ENCODE data around the gene ZCCHC24. TPM values are rescaled to one million over a fixed set of nuclear protein-coding genes. Genes with fewer than 3 reads are reported as not detected.
A peak's percentile ranks its signal among the peaks of the same experiment; 100 is the strongest.

ZCCHC24 gene
- total RNA-seq, 1 experiment from 2014 or later = 12.2 TPM

GRCh38 chr10:79384773-79385391 is 60.5 kb downstream of the ZCCHC24 start:
- no peak for DNase-seq (ENCODE audit: low spot score)

GRCh38 chr10:79383974-79384606 is 61.3 kb downstream of the ZCCHC24 start:
- DNase-seq (ENCODE audit: low spot score) = no peak

GRCh38 chr10:79382491-79382941 is 62.9 kb downstream of the ZCCHC24 start:
- no peak for DNase-seq (ENCODE audit: low spot score)

- peak; percentile 97 for DNase-seq (ENCODE audit: low spot score)
Measured at GRCh38 chr10:79381804-79382221, 63.6 kb downstream of the ZCCHC24 start.

- DNase-seq (ENCODE audit: low spot score) = peak; percentile 23
Measured at GRCh38 chr10:79380946-79381721, 64.3 kb downstream of the ZCCHC24 start.

GRCh38 chr10:79380125-79380945 is 65.1 kb downstream of the ZCCHC24 start:
- DNase-seq (ENCODE audit: low spot score) = peak; percentile 74

GRCh38 chr10:79379512-79380124 is 65.8 kb downstream of the ZCCHC24 start:
- no peak for DNase-seq (ENCODE audit: low spot score)

GRCh38 chr10:79378647-79379511 is 66.5 kb downstream of the ZCCHC24 start:
- DNase-seq (ENCODE audit: low spot score) = no peak

GRCh38 chr10:79378383-79378646 is 67.1 kb downstream of the ZCCHC24 start:
- no peak for DNase-seq (ENCODE audit: low spot score)

- no peak for DNase-seq (ENCODE audit: low spot score)
Measured at GRCh38 chr10:79377557-79378382, 67.7 kb downstream of the ZCCHC24 start.

- DNase-seq (ENCODE audit: low spot score) = no peak
Measured at GRCh38 chr10:79376751-79377556, 68.5 kb downstream of the ZCCHC24 start.

- no peak for DNase-seq (ENCODE audit: low spot score)
Measured at GRCh38 chr10:79376078-79376628, 69.3 kb downstream of the ZCCHC24 start.

- DNase-seq (ENCODE audit: low spot score) = peak; percentile 64
Measured at GRCh38 chr10:79375321-79376077, 69.9 kb downstream of the ZCCHC24 start.

- DNase-seq (ENCODE audit: low spot score) = peak; percentile 73
Measured at GRCh38 chr10:79374312-79375191, 70.9 kb downstream of the ZCCHC24 start.

GRCh38 chr10:79372871-79373270 is 72.6 kb downstream of the ZCCHC24 start:
- no peak for DNase-seq (ENCODE audit: low spot score)

- peak; percentile 50 for DNase-seq (ENCODE audit: low spot score)
Measured at GRCh38 chr10:79367426-79368189, 77.8 kb downstream of the ZCCHC24 start.

Data from A172 (cell line).